ENCODE data around the gene MUC5AC.

Gene MUC5AC

GRCh38 chr11:1121331-1121812 lies 36.4 kb upstream of the MUC5AC start:
- no peak for DNase-seq (ENCODE audit: low read depth)

DNA sequence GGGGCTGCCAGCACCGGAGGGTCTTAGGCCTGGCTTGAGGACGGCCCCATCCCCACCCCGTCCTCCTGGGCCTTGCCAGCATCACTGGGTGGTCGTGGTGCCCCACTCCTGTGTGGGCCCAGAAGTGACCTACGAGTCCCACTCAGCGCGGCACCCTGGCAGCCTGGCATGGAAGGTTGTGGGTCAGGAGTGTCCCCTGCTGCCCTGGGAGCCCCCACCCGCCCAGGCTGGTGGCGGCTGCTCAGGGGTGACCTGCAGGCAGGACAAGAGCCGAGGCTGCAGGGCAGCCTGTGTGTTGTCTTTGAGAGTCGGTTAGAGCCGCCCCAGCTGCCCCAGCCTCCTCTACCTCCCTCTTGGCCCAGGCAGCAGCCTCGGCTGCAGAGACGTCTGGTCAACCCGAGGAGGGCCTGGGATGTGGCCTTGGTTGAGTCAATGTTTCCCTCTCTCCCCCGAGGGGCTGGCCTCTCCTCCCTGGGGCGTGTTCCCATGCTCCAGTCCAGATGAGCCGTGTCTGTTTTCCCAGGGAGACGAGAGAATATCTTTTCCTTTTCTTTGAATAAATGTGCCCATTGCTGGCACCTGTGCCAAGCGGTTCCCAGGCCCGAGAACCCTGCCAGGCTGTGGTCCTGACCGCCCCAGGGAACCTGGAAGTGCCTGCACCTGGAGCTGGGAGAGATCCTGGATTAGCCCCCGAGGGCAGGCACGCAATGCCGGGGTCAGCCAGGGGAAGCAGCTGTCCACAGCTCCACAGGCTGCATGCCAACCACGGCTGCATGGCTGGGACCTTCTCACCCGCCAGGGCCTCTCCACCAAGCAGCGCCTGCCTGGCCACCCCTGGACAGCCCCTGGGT lies 35.7 kb upstream of the MUC5AC start:
- no peak for DNase-seq (ENCODE audit: low read depth)

GRCh38 chr11:1122664-1123002 lies 35.1 kb upstream of the MUC5AC start:
- DNase-seq (ENCODE audit: low read depth) = no peak

DNA sequence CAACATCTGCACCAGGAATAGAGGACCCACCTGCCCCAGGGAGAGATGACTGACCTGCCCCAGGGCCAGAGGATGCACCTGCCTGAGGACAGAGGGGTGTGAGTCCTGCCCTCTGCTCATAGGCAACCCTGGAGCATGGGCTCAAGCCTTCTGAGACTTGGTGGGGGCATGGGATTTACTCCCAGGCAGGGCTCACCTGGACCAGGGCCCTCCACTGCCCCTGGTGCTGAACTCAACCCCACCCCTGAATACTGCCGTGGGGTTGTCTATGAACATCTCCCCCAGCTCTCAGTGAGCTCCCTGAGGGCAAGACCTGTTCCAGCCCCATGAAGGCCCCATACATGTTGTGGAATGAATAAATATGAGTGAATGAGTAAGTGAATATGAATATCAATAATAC lies 33.8 kb upstream of the MUC5AC start:
- no peak for DNase-seq (ENCODE audit: low read depth)

- no peak for DNase-seq (ENCODE audit: low read depth)
These were observed 31.9 kb upstream of the MUC5AC start for GRCh38 chr11:1125803-1126202.

DNA sequence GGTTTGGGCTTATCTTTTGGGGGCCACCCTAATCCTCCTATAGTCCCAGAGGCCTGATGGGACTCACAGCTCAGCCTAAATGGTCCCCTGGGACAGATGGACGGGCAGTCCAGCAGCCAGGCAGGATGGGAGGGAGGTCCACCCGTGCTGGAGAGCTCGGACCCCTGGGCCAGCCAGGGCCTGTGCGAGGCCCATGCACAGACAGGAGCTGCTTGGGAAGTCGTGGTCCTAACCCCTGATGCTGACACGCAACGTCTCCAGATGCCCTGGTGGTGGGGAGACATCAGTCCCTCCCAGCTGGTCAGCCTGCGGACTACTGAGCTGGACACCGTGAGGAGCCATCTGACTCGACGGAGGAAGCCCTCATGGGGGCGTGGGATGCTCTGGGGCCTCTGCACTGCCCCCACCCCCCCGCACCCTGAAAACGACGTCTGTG lies 31.2 kb upstream of the MUC5AC start:
- DNase-seq (ENCODE audit: low read depth) = no peak

DNA sequence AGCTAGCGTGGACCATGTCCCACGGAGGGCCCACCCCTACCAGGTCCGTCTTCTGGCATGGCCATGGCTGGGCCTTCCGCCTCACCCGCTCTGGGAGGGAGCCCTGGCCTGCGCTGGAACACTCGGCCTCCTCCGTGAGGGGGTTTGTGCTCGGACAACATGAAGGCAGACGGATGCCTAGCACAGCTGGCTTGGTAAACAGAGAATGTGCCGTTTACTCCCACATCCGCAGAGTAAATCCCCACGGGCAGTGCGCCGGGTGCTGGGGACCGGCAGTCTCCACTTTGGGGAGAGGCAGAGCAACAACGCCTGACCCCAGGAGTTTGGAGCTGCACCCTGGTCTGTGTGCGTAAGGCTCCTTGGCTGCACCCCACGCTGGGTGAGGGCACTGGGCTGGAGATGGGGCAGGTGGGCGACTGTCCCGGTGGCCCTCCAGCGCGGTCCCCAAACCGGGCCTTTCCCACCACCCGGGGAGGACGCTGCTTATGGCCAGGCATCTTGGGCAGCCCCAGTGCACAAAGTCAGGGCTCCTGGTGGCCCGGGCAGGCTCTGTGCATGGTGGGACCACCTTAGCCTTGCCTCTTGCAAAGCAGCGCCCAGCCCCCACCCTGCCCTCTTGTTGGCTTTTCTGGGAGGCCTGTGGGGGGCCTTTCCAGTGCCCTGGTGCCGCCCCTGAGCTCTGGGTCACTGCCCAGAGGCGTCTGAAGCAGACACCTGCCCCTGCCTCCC lies 30.7 kb upstream of the MUC5AC start:
- DNase-seq (ENCODE audit: low read depth) = no peak

DNA sequence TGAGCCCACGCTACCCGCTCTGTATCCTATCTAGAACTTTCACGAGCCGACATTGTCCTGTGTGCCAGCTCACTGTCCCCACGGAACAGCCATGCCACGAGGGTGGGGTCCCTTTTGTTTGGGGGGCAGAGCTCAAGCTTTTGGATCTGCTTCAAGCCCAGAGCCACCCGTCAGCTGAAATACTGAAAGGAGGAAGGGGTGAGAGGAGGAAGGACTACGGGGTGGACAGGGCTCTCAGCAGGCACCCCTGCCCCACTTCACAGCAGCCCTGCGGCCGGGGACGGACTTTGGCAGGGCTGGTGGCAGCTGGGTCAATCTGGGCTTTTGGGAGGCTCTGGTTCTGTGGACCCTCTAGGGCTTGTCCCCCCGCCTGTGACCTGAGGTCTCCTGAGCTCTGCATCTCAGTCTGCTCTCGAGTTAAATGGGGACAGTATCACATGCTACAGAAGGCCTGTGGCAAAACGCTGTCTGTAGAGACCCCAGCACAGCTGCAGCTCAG lies 30.0 kb upstream of the MUC5AC start:
- DNase-seq (ENCODE audit: low read depth) = no peak

- DNase-seq (ENCODE audit: low read depth) = no peak
These were observed 29.2 kb upstream of the MUC5AC start for GRCh38 chr11:1128311-1129142.

DNA sequence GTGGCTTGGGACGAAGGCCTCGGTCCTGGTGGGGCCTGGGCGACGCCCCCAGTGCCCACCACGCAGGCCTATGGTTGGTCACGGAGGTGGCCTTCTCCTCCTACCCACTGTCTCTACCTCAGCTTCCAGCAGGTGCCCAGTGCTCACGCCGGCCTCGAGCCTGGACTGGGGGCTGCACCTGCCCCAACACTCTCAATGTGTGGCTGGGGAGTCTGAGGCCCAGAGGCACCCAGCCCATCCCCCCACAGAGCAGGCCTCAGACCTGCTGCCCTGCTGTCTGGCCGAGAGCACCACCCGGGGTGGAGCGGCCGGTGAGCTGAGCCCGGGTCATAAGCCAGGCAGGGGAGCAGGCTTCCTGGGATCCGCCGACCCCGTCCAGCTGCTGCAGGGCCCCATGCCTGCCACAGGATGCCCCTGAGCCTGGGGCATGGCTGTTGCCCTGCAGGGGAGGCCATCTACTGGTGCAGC lies 28.6 kb upstream of the MUC5AC start:
- no peak for DNase-seq (ENCODE audit: low read depth)

GRCh38 chr11:1129611-1130160 lies 28.1 kb upstream of the MUC5AC start:
- DNase-seq (ENCODE audit: low read depth) = no peak

DNA sequence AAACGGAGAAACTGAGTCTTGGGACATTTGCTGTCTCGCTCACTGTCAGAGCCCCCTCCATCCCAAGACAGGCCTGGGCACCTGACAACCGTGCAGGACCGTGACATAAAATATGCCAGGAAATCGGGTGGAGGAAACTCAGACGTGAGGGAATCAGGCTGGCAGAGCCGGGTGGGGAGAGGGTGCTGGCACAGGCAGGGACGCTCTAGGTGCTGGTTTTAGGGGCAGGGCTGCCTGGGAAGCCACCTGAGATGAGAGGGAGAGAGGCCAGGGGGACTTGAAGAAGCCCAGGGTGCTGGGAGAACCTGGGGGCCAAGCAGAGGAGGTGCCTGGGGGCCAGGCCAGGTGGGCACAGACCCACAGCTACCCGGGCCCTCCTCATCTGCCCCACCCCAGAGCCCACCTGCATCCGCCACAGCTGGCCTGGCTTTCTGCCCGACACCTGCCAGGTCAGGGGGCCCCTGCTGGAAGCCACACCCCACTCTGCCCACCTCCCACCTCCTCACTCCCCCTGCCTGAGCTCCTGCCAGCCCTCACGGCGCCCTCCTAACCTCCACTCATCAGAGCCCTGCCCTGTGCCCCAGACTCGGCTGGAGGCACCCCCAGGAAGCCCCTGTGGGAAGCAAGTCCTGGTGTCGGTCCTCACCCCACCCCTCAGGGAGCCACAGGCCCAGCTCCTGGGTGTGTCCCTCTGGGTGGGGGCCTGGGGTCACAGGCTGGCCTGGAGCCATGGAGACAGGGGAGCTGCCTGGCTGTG lies 27.3 kb upstream of the MUC5AC start:
- no peak for DNase-seq (ENCODE audit: low read depth)

GRCh38 chr11:1131033-1131911 lies 26.5 kb upstream of the MUC5AC start:
- no peak for DNase-seq (ENCODE audit: low read depth)

- no peak for DNase-seq (ENCODE audit: low read depth)
These were observed 22.8 kb upstream of the MUC5AC start for GRCh38 chr11:1134848-1135445.

DNA sequence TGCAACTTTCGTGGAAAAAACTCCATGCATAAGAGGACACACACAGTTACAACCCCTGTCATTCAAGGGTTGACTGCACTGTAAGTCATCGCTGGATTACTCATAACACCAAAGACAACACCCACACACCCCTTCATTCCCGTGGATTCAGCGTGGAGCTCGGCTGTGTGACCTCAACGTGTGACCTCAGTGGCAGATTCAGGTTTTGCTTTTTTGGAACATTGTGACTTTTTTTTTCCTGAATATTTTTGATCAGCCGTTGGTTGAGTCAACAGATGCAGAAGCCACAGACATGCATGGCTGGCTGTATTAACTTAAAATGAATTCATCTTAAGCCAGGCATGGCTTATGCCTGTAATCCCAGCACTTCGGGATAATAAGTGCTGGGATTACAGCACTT lies 19.7 kb upstream of the MUC5AC start:
- no peak for DNase-seq (ENCODE audit: low read depth)

- no peak for DNase-seq (ENCODE audit: low read depth)
These were observed 18.2 kb upstream of the MUC5AC start for GRCh38 chr11:1139441-1140083.

GRCh38 chr11:1140642-1141490 lies 16.9 kb upstream of the MUC5AC start:
- DNase-seq (ENCODE audit: low read depth) = no peak

- no peak for DNase-seq (ENCODE audit: low read depth)
These were observed 11.4 kb upstream of the MUC5AC start for GRCh38 chr11:1146365-1146764.
